Measurements from ENCODE around the gene BMPR1B.
"Not testable (repeated sequence)": the region's sequence is repeated elsewhere in the genome, so short reads cannot be mapped to it uniquely, and the experiment has no call there.

The BMPR1B gene

GRCh38 chr4:95124906-95125504, 367.2 kb downstream of the BMPR1B start:
- DNase-seq (ENCODE audit: low read depth in 2 of 3, low spot score in 2 of 3), result no peak

DNA sequence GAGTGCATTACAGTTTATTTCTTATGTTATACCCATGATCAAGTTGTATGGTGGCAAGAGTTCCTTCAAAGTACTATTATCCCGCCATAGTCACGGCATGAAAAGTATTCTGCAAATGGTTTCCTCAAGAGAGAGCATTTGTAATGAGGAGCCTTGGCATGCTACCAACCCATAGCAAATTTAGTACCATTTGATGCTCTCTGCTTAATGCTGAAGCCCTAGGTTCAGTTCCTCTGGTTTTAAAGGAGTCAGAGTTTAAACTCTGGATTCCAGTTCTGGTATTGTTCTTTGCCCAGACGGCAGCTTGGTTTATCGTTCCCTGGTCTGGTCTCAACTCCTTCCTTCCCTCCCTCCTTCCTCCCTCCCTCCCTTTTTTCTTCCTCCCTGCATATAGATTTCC, 371.3 kb downstream of the BMPR1B start:
- DNase-seq (ENCODE audit: low read depth in 2 of 3, low spot score in 2 of 3), result no peak

DNA sequence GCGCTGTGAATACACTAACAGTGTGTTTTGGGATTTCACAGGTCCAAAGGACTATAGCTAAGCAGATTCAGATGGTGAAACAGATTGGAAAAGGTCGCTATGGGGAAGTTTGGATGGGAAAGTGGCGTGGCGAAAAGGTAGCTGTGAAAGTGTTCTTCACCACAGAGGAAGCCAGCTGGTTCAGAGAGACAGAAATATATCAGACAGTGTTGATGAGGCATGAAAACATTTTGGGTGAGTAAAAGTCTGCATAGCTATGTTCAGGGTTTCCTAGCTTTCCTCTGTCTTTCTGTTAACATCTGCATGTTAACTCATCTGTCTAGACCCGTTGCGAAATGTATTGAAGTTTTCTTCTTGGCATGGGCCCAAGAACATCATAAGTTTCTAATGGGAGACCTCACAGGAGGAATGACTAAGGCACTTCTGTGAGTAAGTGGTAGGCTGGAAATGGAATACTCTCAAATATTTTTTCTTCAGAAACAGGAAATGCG, 372.1 kb downstream of the BMPR1B start:
- DNase-seq (ENCODE audit: low read depth in 2 of 3, low spot score in 2 of 3), result no peak

GRCh38 chr4:95134016-95134415, 376.3 kb downstream of the BMPR1B start:
- not testable (repeated sequence) for DNase-seq (ENCODE audit: low read depth in 2 of 3, low spot score in 2 of 3)

DNA sequence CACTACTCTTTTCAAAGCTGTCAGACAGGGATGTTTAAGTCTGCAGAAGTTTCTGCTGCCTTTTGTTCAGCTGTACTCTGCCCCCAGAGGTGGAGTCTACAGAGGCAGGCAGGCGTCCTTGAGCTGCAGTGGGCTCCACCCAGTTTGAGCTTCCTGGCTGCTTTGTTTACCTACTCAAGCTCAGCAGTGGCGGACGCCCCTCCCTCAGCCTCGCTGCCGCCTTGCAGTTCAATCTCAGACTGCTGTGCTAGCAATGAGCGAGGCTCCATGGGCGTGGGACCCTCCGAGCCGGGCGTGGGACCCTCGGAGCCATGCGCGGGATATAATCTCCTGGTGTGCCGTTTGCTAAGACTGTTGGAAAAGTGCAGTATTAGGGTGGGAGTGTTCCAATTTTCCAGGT, 381.7 kb downstream of the BMPR1B start:
- not testable (repeated sequence) for DNase-seq (ENCODE audit: low read depth in 2 of 3, low spot score in 2 of 3)

GRCh38 chr4:95141361-95141760, 383.6 kb downstream of the BMPR1B start:
- no peak for DNase-seq (ENCODE audit: low read depth in 2 of 3, low spot score in 2 of 3)

DNA sequence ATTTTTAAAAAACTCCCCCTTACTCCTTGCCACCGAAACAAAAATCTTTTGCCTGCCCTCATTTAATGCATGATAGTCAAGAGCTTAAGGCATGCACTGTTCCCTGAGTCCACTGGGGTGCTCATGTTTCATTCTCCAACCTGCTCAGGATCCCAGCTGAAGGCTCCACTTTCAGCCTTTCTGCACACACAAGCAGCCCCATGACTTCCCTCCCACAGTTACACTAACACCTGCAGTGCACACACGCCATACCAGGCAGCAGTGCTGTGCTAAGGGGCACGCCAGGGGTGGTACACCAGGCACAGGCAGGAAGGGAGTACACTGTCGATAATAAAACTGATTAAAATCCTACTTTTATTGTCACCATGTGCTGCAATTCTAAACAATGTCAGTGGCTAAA, 385.2 kb downstream of the BMPR1B start:
- DNase-seq (ENCODE audit: low read depth in 2 of 3, low spot score in 2 of 3), result no peak

GRCh38 chr4:95151255-95151654, 393.5 kb downstream of the BMPR1B start:
- no peak for DNase-seq (ENCODE audit: low read depth in 2 of 3, low spot score in 2 of 3)

GRCh38 chr4:95153182-95153581, 395.4 kb downstream of the BMPR1B start:
- no peak for DNase-seq (ENCODE audit: low read depth in 2 of 3, low spot score in 2 of 3)

DNA sequence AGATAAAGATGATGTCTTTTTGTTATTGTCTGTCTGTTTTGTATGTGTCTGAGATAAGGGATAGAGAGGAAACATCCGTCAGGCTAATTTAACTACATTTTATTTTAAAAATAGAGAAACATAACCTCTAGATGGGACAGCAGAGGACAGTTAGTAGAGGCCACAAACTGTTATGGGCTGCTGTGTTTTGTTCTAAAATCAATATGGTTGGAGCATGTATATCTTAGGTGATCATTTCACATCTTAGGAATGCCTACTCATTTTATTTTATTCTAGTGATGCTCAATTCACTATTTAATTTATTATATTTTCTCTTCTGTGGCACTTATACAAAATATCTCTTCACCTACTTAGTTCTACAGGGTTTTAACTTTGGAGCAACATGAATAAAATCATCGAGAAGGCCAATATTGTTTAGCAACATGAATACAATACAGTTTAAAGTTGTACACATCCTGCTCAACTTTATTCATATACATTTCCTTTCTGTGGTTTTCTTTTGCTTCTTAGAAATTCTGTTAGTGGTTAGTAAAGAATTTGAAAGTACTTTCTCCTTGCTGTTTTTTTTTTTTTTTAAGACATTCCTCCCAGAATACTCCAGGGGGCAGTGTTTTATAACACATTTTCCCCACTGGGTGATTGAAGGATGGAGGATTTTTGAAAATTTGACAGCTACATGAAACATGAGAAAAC, 398.1 kb downstream of the BMPR1B start:
- no peak for DNase-seq (ENCODE audit: low read depth in 2 of 3, low spot score in 2 of 3)

DNA sequence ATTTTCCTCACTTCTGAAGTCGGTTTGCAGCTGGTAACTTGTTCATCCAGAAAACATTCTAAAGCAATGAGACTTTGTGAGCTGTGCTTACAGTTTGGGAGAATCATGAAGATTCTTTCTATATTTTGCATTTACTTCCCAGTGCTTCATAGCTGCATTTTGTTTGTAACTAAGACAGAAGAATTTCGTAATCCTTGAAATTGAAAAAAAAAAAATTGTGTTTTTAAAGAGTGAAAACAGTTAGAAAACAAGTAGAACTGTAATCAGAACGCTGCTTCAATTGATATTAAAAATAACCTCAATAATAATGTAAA, 398.7 kb downstream of the BMPR1B start:
- DNase-seq (ENCODE audit: low read depth in 2 of 3, low spot score in 2 of 3), result no peak

- no peak for DNase-seq (ENCODE audit: low read depth in 2 of 3, low spot score in 2 of 3)
These were observed 399.8 kb downstream of the BMPR1B start for GRCh38 chr4:95157596-95157995.

DNA sequence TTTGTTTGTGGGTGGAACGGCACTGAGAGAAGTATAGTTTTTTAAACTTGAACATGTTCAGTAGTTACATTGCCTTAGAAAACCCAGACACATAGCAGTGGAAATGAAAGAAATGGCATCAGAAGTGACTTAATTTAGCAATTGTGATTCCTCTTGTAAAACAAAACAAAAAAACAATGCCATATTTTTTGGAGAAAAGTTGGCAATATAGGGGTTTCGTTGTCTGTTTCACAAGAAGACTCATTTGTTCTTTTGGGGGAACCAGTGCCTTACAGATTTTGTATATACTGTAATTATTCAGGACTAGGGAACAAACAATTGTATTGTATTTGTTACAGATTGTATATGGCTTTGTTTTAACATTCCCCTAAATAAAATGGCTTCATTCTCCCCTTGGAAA, 400.3 kb downstream of the BMPR1B start:
- DNase-seq (ENCODE audit: low read depth in 2 of 3, low spot score in 2 of 3), result no peak

DNA sequence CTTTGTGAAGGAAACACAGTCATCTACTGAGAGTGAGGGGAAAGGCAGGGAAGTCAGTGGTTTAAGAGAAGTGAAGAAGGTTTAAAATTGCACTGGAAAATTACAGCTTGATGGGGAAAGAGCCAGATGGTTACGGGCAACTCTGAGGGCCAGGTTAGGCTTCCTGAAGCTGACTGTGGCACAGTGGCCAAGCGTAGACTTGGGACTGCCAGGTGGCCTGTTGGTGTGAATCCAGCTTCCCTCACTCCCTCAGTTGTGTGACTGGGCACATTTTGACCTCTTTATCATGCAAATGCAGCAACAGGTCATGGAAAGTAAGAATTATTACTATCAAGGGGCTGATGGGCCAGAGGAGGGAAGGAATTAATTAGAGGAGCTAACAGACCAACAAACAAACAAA, 400.9 kb downstream of the BMPR1B start:
- DNase-seq (ENCODE audit: low read depth in 2 of 3, low spot score in 2 of 3), result no peak

- DNase-seq (ENCODE audit: low read depth in 2 of 3, low spot score in 2 of 3), result no peak
These were observed 401.6 kb downstream of the BMPR1B start for GRCh38 chr4:95159384-95159783.

- no peak for DNase-seq (ENCODE audit: low read depth in 2 of 3, low spot score in 2 of 3)
These were observed 404.2 kb downstream of the BMPR1B start for GRCh38 chr4:95161781-95162469.

DNA sequence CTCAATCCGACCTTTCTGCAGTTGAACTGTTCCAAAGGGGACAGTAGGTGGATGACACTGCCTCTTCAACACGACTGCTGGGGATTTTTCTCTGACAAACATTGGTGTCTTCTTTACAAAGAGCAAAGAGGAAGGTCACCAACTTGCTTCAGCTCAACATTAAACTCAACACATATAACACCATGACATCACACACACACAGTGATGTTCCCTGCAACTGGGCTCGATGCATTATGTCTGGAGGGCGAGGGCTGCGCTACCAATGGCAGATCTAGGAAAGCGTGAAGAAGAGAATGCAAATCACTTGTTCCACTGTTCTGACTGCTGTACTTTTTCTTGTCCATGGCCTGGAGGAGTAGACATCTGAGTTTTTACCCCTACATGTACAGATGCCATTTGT, 405.1 kb downstream of the BMPR1B start:
- no peak for DNase-seq (ENCODE audit: low read depth in 2 of 3, low spot score in 2 of 3)

- DNase-seq (ENCODE audit: low read depth in 2 of 3, low spot score in 2 of 3), result no peak
These were observed 408.3 kb downstream of the BMPR1B start for GRCh38 chr4:95165926-95166524.

- DNase-seq (ENCODE audit: low read depth in 2 of 3, low spot score in 2 of 3), result no peak
These were observed 410.1 kb downstream of the BMPR1B start for GRCh38 chr4:95167805-95168204.

- DNase-seq (ENCODE audit: low read depth in 2 of 3, low spot score in 2 of 3), result no peak
These were observed 412.4 kb downstream of the BMPR1B start for GRCh38 chr4:95170176-95170575.

GRCh38 chr4:95171377-95171776, 413.6 kb downstream of the BMPR1B start:
- DNase-seq (ENCODE audit: low read depth in 2 of 3, low spot score in 2 of 3), result not testable (repeated sequence)

- no peak for DNase-seq (ENCODE audit: low read depth in 2 of 3, low spot score in 2 of 3)
These were observed 421.2 kb downstream of the BMPR1B start for GRCh38 chr4:95178938-95179337.
